B cell (primary cell): ENCODE results near the gene MYO18A. TPM values are rescaled to one million over a fixed set of nuclear protein-coding genes. Genes with fewer than 3 reads are reported as not detected.

Experiments
- ATAC-seq: fragments of 200-7000 bp; cut with Tn5 transposase; one replicate; pipeline ENCODE4 v1.10.0; 2021; ENCODE audit warnings: low read depth, mild to moderate bottlenecking, moderate number of reproducible peaks, moderate library complexity
- CTCF ChIA-PET: fragments of 350-600 bp; sonication (Branson Sonifier 250); formaldehyde crosslinking; loops from one replicate; lab custom pipeline; 2021; ENCODE audit warnings: antibody characterized with exemption, inconsistent platforms; lab: Charles Lee
- POLR2A ChIA-PET: fragments of 350-600 bp; sonication (Branson Sonifier 250); formaldehyde crosslinking; loops from one replicate; lab custom pipeline; 2021; ENCODE audit warnings: antibody characterized with exemption; lab: Charles Lee
- DNase-seq: peaks from one replicate; pipeline ENCODE4 v3.0.0; 2013
- H2AFZ ChIP-seq: 2 replicates; pipeline ENCODE4 v1.6.1; 2012; ENCODE audit warnings: mild to moderate bottlenecking, low read depth, low read length; ENCODE audit not compliant: insufficient read depth, poor library complexity, severe bottlenecking
- H3K27ac ChIP-seq, 2 donors: 1 replicate in 1 of 2; 2 replicates in 1 of 2; pipeline ENCODE4 v1.5.1; 2012 to 2013; ENCODE audit warnings: low read length in 2 of 2, mild to moderate bottlenecking in 2 of 2, moderate library complexity in 1 of 2
- H3K27me3 ChIP-seq, 4 experiments: fragments of 200-600 bp in 1 of 4; sonication (generic) in 1 of 4; replicated peaks in 1 of 4; 1 replicate in 2 of 4; 2 replicates in 2 of 4; pipeline versions ENCODE4 v1.6.1 to v1.7.0; 2013 to 2016; ENCODE audit warnings: low read length in 3 of 4, mild to moderate bottlenecking in 2 of 4, mixed read lengths in 1 of 4, moderate library complexity in 1 of 4; ENCODE audit not compliant: insufficient read depth in 4 of 4, control insufficient read depth in 3 of 4; ENCODE audit errors: control extremely low read depth in 1 of 4
- H3K36me3 ChIP-seq, 2 experiments: replicated peaks in 1 of 2; 1 replicate in 1 of 2; 2 replicates in 1 of 2; pipeline versions ENCODE4 v1.6.1 to v1.7.1; 2013; ENCODE audit warnings: low read length in 1 of 2; ENCODE audit not compliant: insufficient read depth in 2 of 2, control insufficient read depth in 1 of 2; ENCODE audit errors: control extremely low read depth in 1 of 2, extremely low read depth in 1 of 2
- H3K4me1 ChIP-seq, 2 donors: fragments of 200-600 bp in 1 of 2; sonication (generic) in 1 of 2; 1 replicate in 1 of 2; 2 replicates in 1 of 2; pipeline versions ENCODE4 v1.5.1 to v1.6.1; 2013 to 2017; ENCODE audit warnings: low read length in 2 of 2; ENCODE audit not compliant: control insufficient read depth in 2 of 2, insufficient read depth in 2 of 2
- H3K4me2 ChIP-seq: replicated peaks from 2 replicates; pipeline ENCODE3; 2012; ENCODE audit warnings: mild to moderate bottlenecking, low read depth, low read length; ENCODE audit not compliant: poor library complexity, severe bottlenecking
- H3K4me3 ChIP-seq, 5 experiments: fragments of 200-600 bp in 1 of 5; sonication (generic) in 1 of 5; 1 replicate in 3 of 5; 2 replicates in 2 of 5; pipeline versions ENCODE4 v1.5.1 to v1.7.0; 2011 to 2016; ENCODE audit warnings: low read length in 4 of 5, mild to moderate bottlenecking in 4 of 5, low read depth in 2 of 5, control low read depth in 1 of 5, moderate library complexity in 1 of 5; ENCODE audit not compliant: insufficient read depth in 1 of 5; ENCODE audit errors: control extremely low read depth in 1 of 5, extremely low read depth in 1 of 5
- H3K79me2 ChIP-seq: fragments of 200-600 bp; sonication (generic); one replicate; pipeline ENCODE4 v1.6.0; 2016; ENCODE audit warnings: low read length; ENCODE audit not compliant: control insufficient read depth, insufficient read depth
- H3K9ac ChIP-seq: fragments of 200-600 bp; sonication (generic); 2 replicates; pipeline ENCODE4 v1.6.1; 2017; ENCODE audit warnings: mild to moderate bottlenecking, low read length, moderate library complexity
- H3K9me3 ChIP-seq, 3 donors: one replicate each; pipeline versions ENCODE4 v1.6.1 to v1.7.1; 2013; ENCODE audit warnings: low read length in 2 of 3; ENCODE audit not compliant: control insufficient read depth in 2 of 3, insufficient read depth in 1 of 3; ENCODE audit errors: control extremely low read depth in 1 of 3
- H4K20me1 ChIP-seq: 2 replicates; pipeline ENCODE4 v1.6.0; 2012; ENCODE audit warnings: mild to moderate bottlenecking, low read length; ENCODE audit not compliant: insufficient read depth, control insufficient read depth, poor library complexity, severe bottlenecking
- H3K27ac Mint-ChIP-seq: one replicate; pipeline ENCODE4 v1.8.0; 2021; ENCODE audit warnings: mixed read lengths
- H3K27me3 Mint-ChIP-seq: one replicate; pipeline ENCODE4 v1.8.0; 2021; ENCODE audit warnings: mixed read lengths
- H3K4me1 Mint-ChIP-seq: one replicate; pipeline ENCODE4 v1.8.0; 2021; ENCODE audit warnings: mixed read lengths
- H3K4me3 Mint-ChIP-seq: one replicate; pipeline ENCODE4 v1.8.0; 2021; ENCODE audit warnings: mixed read lengths
- H3K9me3 Mint-ChIP-seq: one replicate; pipeline ENCODE4 v1.8.0; 2022; ENCODE audit warnings: mixed read lengths; ENCODE audit not compliant: insufficient read depth
- EZH2 ChIP-seq: IDR thresholded peaks from 2 replicates; pipeline ENCODE4 v1.6.1; 2012; ENCODE audit warnings: borderline replicate concordance, low read depth, mild to moderate bottlenecking, moderate library complexity, low read length; ENCODE audit not compliant: insufficient read depth, poor library complexity, severe bottlenecking
- WGBS: methylation state at CpG from one replicate; pipeline ENCODE4 v1.1.5; 2013; ENCODE audit warnings: missing lambda C conversion rate; ENCODE audit not compliant: insufficient coverage; 5-methylcytosine and 5-hydroxymethylcytosine counted together
- intact Hi-C: fragments of 100-400 bp; cut with micrococcal nuclease; formaldehyde crosslinking; loops from one replicate; pipeline ENCODE4 v1.10.0; 2022
- polyA plus RNA-seq: library from polyadenylated mRNA; depleted of rRNA; stranded (reverse); fragments of >200 nt; gene quantifications from 2 replicates; pipeline ENCODE4 v1.2.3, GENCODE V29; 2012
- total RNA-seq, 2 donors: library from RNA; stranded (reverse); fragments of 120-200 nt in 1 of 2; gene quantifications; 1 replicate in 1 of 2; 2 replicates in 1 of 2; pipeline versions ENCODE4 v1.2.3 to v1.2.4, GENCODE V29; 2013 to 2022
- TF ChIP-seq, protein P1 (sequence below): fragments of 200-600 bp; IDR thresholded peaks from one replicate; pipeline ENCODE4 v1.8.0; 2022; ENCODE audit warnings: antibody characterized with exemption, mild to moderate bottlenecking

Gene MYO18A
- total and polyA plus RNA-seq, 2 donors (not counting 1 experiment from before 2014, with no cell fraction given): 72.2 to 155 TPM

DNA sequence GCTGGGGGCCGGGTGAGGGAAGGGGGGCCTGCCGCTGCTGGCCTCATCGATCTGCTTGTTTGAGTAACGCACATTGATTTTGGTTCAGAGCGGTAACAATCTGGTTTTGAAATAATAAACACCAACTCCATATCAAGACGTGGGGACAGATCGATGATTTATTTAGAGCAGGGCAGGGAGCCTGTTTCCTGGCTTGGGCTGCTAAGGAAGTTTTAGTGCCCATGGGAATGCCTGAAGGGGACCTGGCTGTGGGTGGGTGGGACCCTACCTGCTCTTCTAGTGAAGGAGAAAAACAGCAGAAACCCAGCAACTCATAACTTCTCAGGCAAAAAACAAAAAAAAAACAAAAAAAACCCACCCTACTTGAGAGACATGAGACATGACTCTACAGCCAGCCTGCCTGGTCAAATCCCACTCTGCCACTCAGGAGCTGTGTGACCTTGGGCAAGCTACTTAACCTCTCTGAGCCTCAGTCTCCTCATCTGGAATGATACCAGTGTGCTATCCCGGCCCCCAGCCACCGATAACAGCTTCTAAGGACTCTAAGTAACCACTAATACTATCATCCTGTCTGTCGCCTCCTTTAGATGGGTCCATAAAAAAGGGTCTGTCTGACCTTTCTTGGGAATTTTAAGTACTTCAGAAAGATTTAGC, 71.2 kb downstream of the MYO18A start:
- CTCF ChIA-PET: interaction anchor here (0.7 to 13.9 kb wide), 5 partner anchors 9 to 757 kb away, joined by 3 to 359 read pairs (median 4); no protein-coding TSS in a partner anchor
- H3K4me2 ChIP-seq: no peak overlapping the region
- no peak overlapping the region for H3K4me3 Mint-ChIP-seq
- H3K9me3 Mint-ChIP-seq: no peaks in the 10 kb centered on the region
- no peak overlapping the region for H3K9ac ChIP-seq
- H3K27me3 Mint-ChIP-seq: no peaks in the 10 kb centered on the region
- intact Hi-C loops: no loop called here
- no peak overlapping the region for H3K4me3 ChIP-seq
- H3K4me1 Mint-ChIP-seq: peaks cover 5% of the 10 kb centered on the region
- H3K27ac ChIP-seq: no peak overlapping the region
- H3K4me1 ChIP-seq: no peaks in the 10 kb centered on the region
- ATAC-seq (no peak), DNase-seq (no peak)
- H3K79me2 ChIP-seq: peaks cover 35% of the 10 kb centered on the region
- peaks cover 0 to 92% of the 10 kb centered on the region in 2 experiments for H3K36me3 ChIP-seq
- peaks cover 39% of the 10 kb centered on the region for H4K20me1 ChIP-seq
- TF ChIP-seq EZH2: no peak
- TF ChIP-seq, protein P1, sequence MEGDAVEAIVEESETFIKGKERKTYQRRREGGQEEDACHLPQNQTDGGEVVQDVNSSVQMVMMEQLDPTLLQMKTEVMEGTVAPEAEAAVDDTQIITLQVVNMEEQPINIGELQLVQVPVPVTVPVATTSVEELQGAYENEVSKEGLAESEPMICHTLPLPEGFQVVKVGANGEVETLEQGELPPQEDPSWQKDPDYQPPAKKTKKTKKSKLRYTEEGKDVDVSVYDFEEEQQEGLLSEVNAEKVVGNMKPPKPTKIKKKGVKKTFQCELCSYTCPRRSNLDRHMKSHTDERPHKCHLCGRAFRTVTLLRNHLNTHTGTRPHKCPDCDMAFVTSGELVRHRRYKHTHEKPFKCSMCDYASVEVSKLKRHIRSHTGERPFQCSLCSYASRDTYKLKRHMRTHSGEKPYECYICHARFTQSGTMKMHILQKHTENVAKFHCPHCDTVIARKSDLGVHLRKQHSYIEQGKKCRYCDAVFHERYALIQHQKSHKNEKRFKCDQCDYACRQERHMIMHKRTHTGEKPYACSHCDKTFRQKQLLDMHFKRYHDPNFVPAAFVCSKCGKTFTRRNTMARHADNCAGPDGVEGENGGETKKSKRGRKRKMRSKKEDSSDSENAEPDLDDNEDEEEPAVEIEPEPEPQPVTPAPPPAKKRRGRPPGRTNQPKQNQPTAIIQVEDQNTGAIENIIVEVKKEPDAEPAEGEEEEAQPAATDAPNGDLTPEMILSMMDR: no peak
- POLR2A ChIA-PET: no interaction called here
- peaks cover 0 to 3% (median 0%) of the 10 kb centered on the region in 3 donors for H3K9me3 ChIP-seq
- no peak overlapping the region for H3K27ac Mint-ChIP-seq
- H2AFZ ChIP-seq: no peak overlapping the region
- H3K27me3 ChIP-seq: no peaks in the 10 kb centered on the region
- 100% methylated on average over 4 of the region's 10 CpGs for WGBS
